Dedifferentiated amniotic fluid mesenchymal stem cell (primary cell): ENCODE results near the gene IFI27L1.

Experiments
- DNase-seq: peaks from one replicate; pipeline ENCODE4 v3.0.0-alpha.2; 2016; ENCODE audit errors: extremely low spot score

Gene IFI27L1, protein sequence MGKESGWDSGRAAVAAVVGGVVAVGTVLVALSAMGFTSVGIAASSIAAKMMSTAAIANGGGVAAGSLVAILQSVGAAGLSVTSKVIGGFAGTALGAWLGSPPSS

DNA sequence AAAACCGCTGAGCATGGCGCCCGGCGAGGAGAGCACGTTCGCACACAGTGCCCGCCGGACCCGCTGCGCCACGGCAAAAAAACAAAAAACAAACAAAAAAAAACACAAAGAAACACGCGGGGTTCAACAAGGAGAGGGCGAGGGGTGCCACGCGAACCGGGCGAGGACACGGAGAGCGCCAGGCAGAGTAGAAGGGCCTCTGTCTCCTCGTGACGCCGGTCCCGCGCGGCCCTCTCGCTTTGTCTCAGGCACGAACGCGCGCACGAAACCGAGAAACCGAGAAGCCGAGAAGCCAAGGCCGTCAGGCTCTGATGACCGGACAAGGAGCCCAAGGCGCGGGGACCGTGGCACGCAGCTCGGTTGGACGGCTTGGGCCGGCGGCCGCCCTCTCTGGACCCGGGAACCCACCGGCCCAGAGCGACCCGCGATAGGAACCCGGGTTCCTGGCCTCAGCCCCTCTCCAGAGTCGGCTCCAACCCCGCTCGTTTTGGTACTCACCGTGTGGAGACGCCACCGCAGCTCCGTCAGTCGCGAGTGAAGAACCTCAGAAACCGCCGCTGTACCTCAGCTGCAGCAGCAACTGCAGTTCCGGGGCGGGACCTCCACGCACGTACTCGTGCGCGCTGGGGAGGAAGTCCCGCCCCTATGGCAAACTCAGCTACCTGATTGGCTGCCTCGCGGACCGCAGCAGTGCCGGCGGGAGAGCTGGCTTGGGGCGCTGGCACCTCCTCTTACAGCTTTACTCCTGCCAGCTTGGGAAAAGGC is at the start of gene IFI27L1, which contains the start of gene DDX24:
Gene IFI27L1 (plus strand): TSS at position 690 of the 765 bp plus-strand sequence. CDS start 15,628 bp downstream, outside the sequence.
Gene DDX24 (minus strand): TSS at position 582 of the 765 bp plus-strand sequence. CDS start 1,460 bp downstream, outside the sequence.
- peak; percentile 94 for DNase-seq

DNA sequence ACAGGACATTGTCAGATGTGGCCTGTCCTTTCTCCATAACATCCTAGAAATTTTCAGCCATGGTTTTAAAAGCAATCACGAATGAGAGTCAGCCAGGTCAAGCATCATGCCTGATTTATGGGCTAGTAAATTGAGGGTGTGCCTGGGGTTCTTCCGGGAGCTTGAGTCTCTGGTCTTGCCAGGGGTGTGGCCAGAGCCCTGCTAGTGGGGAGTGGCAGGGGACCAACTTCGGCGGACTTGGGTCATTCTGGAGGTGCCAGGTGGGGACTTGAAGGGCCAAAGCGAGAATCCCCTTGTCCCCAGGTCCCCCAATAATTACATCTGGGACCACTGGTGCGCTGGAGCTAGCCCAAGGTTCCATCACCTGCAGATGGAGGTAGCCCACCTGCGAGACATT is 49.2 kb upstream of the IFI27L1 start:
- DNase-seq = no peak

DNA sequence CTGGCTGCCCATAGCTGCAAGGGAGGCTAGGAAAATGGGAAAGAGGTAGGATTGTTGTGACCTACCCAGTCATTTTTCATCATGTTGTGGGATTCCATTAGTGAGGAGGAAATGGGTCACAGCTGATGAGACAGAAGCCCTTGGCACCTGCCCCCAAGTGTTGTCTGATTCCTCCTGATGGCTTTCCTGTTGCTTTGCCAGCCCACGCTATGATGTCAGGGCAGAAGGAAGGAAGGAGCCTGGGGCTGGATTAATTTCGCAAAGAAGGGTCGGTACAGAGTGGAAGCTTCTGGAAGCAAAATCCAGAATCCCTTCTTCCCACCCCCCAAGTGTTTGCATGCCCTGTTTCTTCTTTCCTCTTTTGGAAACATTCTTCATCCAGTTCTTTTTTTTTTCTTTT is 46.2 kb upstream of the IFI27L1 start:
- no peak for DNase-seq

DNA sequence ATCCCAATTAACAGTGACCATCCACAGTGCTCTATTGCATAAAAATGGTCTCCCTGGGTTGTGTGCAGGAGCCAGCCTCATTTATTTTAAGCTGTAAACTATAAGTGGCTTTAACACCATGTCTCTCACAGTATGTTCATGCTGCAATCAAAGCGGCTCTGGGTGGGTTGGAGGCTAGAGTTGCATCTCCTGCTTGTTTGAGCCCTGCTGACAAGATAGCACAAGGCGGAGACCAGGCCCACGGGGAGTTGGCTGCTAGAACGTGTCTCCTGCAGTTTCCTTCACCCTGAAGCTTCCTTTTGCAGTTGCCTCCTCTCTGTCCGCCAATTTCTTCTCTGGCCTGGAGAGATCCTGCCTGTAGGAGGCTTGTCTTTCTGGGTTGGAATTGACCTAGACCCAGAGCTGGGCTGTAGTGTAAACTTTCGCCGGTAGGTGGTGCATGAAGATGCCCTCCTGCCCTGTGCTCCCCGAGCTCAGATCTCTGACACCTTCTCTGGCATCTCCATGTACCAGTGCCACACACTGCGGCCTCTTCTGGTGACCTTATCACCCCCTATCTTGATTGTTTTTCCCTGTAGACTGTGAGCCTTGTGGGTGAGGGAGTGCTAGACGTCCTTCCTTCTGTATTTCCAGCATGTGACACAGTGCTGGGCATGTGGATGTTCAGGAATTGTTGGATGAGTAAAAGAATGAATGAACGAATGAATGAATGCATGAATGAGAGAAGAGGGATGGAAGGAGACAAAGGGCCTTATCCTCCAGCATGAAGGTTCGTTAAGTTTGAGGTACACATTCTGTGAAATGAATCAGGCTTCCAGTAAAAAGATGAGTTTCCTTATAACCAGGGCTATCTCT is 44.6 kb upstream of the IFI27L1 start:
- DNase-seq = peak; percentile 41

DNA sequence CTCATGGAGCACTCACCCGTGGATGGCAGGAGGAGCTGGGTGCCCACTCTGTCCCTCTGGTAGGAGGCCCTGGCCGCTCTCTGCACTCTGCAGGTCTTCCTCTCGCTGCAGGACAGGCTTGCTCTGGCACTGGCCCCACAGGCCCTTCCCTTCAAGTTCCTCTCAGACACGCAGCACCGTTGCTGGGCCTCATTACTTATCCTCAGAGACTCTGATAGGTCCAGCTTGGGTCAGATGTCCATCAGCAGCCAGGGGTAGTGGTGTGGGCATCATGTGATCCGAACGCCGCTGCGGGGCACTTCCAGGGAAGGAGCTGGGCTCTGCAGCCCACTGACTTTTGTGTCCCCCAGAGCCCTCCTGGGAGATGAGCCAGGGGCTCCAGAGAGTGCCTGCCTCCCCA is 43.2 kb upstream of the IFI27L1 start:
- DNase-seq = no peak

DNA sequence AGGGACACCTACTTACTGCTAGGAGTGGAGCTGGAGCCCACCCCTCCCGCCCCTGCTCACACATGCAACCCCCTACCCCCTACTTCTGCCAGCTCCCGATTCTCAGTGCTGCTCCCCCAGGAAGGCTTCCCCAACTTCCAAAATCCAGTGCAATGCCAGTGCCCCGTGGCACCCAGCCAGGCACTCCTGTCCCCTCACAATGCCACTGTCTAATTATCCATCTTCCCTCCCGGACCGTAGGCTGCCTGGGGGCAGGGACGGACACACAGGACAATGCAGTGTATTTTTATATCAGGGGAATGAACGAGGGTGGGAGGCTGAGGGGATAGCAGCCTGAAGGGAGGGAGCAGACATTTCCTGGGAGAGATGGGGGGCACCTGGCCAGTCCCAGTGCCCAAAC is 42.6 kb upstream of the IFI27L1 start:
- no peak for DNase-seq

DNA sequence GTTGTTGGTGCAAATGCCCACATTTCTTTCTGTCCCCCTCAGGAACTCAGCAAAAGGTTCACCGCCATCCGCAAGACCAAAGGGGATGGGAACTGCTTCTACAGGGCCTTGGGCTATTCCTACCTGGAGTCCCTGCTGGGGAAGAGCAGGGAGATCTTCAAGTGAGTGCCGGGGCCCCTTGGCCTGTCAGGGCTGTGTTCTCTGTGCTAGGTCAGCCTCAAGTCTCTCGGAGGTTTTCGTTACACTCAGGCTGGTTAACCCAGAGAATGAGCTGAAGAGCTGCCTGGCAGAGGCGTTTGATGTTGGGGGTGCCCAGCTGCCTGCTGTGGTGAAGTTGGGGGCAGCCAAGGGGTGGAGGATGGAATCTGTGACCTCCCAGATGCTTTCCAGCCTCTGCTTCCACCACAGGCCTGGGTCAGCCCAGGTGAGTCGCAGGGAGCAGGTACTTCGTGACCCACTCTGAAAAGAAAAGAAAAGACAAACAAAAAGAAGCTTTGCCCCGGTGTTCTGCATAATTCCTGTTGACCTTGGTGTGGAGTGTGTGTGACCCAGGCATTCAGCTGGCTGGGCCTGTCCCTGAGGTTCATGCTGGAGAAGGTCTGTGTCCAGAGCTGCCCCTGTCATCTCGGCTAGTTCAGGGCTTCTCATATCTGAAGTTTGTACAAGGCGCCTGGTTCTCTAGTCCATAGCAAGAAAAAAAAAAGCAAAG is 42.0 kb upstream of the IFI27L1 start:
- no peak for DNase-seq

DNA sequence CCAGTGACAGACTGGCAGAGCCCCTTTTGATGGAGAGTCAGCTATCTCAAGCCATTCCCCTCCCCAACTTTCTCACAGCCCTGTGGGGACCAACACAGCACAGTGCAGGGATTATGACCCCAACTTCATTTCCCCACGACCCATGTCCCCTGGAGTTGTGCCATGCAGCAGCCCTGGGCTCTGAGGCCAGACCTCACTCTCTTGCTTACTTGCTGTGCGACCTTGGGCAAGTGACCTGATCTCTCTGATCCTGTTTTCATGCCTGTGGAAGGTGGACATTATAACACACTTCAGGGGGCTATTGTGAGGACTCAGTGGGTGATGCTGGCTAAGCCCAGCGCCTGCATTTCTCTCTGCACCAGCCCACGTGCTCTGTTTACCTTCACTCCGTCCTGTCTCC is 40.9 kb upstream of the IFI27L1 start:
- no peak for DNase-seq

DNA sequence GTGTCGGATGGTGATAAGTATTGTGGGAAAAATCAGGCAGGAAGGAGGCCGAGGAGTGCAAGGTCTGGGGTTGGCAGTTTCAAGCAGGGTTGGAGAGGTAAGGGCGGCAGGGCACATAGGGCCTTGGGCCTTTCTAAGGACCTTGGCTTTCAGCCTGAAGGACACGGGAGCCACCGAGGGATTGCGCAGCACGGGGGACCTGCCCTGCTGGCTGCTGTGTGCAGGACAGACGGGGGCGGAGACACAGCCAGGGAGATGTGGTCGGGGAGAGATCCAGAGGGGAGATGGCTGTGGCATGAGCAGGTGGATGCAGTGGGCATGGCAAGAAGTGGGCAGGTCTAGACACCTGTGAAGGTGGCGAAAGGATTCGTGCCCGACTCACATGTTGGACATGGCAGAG is 40.3 kb upstream of the IFI27L1 start:
- DNase-seq = no peak

DNA sequence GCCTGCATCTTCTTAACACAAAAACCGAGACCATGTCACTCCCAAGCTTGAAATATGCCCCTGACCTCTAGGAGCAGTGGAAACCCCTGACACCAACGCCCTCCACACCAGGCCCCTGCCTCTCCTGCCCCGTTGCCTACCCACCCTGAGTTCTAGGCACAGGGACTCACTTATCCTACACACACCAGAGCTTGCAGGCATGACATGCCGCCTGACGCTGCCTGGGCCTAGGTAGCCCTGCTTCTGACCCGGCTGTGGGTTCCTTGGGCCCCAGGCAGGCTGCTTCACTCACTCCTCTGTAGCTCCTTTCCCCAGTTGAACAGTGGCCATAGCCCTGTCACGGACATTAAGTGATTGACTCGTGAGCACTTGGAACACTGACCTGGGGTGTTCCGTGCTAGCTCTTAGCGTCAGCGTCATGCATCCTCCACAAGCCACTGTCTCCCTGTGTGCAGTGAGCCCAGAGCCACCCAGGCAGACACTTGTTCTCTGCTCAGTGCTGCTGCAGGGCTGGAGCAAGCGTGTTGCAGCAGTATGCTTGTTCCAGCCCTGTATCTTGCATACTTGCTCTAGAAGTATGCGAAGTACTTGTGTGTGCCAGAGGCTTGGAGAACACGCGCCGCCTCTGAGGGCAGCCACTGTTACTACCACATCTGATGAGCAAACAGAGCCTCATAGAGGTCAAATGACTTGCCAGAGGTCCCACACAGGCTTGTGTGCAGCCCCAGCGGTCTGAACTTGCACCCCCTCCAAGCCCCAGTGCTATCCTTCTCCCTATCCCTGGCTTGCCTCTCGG is 39.4 kb upstream of the IFI27L1 start:
- DNase-seq = no peak

DNA sequence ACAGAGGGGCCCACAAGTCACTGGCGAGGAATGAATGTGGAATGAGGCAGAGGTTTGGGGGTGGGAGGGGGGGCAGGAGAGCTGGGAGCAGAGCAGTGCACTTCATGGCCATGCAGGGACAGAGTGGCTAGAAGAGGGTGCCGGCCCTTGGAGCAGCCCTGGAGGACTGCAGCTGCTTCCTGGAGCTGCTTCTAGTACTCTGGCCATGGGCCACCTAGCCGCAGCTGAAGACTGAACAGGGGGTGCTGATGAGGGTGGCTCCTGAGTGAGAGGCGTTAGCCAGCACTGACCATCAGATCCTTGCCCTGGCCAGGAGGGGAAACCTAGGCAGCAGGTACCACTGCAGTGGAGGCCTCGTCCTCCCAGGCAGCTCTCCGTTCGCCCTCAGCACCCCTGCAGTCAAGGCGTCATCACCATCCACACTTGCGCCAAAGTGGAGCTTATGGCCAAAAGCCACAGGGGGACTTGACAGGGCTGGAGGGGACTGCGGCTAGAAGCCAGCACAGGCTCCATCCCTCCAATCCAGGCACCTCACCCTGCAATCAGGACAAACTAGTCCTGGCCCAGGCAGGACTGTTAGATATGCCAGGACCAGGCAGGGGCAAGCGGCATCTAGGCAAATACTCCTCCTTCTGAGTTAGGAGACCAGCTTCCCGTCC is 38.5 kb upstream of the IFI27L1 start:
- no peak for DNase-seq

DNA sequence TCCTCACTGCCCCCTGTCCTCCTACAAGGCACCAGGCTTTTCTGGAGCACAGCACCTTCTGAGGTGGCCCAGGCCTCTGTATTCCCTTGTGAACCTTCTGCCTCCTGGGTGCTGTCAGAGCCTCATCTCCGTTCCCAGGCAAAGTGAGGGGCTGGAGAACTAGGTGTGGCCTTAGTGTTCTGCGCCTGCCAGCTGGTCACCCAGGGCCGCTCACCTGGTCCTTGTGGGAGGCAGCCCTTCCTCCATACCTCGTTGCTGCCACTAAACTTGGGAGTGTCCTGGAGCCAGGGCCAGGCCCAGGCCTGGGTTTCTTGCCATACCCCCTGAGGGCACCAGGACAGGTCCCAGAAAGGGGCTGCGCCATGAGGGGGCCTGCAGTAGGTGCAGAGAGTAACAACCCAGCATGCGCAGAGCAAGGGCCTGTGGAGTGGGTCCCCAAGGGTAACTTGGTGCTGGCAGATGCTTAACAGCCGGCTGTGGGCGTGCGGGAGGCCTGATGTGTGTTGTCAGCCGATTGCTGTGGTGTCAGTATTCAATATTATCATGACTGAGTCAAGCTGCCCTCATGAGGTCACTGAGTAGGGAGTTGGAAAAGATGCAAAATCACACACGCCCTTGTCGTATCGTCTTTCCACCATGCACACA is 37.9 kb upstream of the IFI27L1 start:
- DNase-seq = no peak

DNA sequence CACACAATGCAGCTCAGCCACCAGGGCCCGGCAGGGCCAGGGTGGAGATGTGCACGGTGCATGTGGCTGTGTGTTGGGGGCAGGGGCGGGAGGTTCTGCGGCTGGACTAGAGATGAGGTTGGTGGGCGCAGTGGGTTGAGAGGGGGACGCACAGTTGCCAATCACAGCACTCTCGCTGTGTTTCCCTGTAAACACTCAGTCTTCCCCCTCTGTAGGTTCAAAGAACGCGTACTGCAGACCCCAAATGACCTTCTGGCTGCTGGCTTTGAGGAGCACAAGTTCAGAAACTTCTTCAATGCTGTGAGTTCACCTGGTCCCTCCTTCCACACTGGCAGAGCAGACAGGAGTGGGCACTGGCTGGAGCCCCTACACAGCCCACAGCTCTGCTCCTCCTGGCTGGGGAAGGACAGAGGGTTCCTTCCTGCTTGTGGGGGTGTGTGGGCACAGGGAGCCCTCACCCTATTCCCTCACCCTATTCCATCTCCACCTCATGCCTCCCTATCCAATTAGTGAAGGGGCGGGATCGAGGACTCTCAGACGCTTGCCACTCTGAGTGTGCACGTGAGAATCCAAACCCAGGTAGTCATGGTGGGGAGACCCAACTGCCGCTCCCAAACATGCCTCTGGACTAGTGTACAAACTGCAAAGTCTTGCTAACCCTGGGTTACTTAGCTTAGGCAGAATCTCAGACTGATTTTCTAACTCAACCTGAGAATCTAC is 37.2 kb upstream of the IFI27L1 start:
- DNase-seq = no peak

DNA sequence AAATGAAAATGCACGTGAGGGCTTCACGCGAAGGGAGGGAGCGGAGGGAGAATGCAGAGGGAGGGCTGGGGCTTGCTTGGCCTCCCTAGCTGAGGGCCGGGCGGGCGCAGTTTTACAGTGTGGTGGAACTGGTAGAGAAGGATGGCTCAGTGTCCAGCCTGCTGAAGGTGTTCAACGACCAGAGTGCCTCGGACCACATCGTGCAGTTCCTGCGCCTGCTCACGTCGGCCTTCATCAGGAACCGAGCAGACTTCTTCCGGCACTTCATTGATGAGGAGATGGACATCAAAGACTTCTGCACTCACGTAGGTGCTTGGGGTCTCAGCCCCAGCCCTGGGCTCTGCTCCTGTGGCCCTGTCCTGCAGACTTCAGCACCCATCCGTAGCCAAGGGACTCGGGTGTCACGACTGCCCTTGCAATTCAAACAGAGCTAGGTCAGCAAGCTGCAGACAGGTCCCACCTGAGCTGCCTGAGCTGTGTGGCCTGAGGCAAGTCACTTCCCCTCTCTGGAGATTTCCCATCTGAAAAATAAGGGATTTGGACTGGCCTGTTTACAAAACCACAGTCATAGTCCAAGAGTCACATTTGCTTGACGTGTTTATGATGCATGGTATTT is 36.5 kb upstream of the IFI27L1 start:
- no peak for DNase-seq

DNA sequence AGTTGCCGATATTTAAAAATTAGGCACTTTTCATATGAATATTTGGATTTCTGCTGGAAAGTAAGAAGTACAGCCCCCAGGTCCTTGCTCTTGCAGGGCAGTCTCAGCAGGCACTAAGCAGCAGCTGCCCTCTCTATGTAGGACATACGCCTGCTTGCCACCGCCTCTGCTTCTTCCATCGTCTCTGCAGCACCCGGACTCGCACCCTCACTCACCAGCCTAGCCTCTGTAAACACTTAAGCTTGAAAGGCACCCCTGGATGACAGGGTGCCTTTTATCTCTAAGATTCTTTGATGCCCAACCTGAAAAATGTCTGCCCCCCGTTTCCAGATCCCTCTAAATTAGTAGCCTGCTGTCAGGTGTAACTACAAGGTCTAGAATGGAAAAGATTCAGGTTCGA is 36.0 kb upstream of the IFI27L1 start:
- DNase-seq = no peak

DNA sequence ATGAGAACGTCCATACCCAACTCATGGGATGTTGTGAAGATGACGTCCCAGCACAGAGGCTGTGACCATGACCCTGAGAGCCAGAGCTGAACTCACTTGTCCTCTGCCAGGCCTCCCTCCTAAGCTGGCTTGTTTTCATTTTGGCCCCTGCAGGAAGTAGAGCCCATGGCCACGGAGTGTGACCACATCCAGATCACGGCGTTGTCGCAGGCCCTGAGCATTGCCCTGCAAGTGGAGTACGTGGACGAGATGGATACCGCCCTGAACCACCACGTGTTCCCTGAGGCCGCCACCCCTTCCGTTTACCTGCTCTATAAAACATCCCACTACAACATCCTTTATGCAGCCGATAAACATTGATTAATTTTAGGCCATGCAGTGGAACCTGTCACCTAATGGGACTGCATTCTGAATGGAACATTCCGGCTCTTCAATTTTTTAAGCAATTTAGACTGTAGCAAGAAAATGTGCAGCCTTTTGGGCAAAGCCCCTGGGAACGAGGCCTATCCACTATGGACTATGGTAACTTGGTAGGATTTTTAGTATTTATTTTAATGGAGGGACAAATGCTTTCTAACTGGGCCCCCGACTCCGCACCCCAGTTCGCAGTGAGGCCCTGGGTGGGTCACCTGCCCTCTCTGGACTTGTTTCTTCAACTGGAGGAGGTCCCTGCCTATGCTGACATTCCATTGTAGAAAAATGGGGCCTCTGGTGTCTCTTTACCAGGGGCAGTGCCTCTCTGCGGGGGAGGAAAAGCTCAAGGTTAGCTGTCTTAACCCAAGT is 35.4 kb upstream of the IFI27L1 start:
- DNase-seq = no peak

DNA sequence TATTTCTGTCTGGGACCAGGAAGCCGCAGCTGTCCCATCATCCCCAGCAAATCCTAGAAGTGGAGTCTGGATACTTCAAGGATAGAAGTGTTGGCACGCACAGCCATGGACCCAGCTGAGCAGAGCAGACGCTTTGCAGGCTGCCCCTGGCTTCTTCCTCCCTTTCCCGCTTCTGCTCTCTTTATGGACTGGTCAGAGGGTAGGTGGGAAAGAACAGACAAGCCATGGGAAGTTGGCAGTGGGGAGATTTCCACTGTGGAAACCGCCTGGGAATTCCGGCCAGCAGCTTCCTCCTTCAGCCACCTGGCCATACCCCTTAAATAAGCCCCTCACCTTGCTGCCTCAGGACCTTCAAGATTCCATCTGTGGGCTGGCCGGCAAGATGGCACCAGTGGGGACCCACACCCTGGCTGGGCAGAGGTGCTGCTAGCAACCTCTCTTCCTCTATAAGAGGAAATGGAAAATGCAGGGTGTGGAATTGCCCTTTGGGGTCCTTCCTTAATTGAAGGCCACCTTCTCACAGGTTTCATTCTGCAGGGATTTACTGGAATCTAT is 34.3 kb upstream of the IFI27L1 start:
- no peak for DNase-seq

DNA sequence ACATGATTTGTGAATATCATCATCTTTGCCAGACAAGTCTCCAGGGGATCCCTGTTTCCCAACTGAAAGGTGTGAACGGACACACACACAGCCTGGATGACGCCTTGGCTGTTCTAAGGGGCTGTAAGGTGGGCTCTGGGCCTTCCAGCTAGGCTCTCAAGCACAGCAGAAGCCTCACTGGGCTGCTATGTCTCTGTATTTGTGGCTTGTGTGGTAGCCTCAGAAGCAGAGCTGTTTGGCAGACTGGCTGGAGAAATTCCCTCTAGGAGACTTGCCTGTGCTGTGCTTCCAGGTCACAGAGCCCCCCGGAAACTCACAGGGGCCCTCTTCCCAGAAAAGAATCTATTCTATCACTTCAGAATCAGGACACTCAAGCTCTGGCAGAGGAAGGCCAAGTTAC is 33.5 kb upstream of the IFI27L1 start:
- DNase-seq = no peak
